Stimulated activated naive CD4-positive, alpha-beta T cell treated with Interleukin-2 at 50 U/mL for 16 hours (primary cell): ENCODE measurements around the gene BEND6.
"Not testable (repeated sequence)": the region's sequence is repeated elsewhere in the genome, so short reads cannot be mapped to it uniquely, and the experiment has no call there.

Experiments
- DNase-seq: peaks from one replicate; lab custom pipeline; 2025; lab: John Stamatoyannopoulos, UW

BEND6 gene

DNA sequence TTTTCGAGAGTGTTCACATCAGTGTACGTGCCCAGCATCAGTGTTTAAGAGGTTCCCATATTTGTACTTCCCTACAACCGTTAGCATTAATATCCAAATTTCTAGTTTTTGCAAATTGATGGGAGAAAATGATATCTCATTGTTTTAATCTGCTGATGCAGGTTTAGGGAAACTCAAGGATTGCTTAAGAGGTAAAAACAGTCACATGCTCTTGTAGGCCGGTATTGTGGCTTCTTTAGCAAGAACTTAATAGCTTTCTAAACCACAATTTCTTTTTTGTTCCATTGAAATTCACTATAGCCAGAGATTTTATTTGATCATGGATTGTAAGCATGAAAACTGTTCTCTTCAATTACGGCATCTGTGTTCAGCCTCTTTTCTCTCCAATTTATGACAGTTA is 29.5 kb downstream of the BEND6 start:
- no peak for DNase-seq

DNA sequence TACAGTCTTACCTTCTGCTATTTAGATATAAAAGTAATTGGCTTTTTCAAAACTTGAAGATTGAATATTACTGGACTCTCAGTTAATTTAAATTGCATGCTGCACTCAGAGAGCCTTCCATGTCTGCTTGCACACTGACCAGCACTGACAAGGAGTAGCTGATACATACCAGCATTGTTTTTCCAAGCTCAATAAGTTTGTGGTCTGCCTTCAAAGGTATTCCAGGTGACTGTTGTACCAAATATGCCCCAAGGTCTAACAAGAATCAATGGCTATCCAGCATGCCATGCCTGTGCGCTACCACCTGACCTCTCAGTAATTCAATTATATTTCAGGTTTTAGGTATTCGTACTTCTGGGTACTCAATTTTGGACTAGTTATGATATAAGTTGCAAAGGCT is 30.0 kb downstream of the BEND6 start:
- DNase-seq = no peak

DNA sequence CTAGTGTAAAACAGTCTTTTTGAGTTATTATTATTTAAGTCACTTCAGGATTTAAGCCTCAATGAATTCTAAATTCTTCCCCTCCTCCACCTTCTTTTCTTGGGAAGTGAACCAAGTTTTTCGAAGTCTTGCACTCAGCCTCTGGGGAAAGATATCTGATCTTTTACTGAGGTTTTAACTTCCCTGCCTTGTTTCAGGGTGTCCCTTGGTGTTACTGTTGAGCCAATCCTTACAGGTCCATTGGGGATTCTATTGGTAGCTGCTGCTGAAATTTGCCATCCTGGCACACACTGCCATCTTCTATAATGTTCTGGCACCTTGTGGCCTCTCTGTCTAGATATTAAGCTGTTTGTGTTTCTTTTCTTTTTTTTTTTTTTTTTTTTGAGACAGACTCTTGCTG is 31.7 kb downstream of the BEND6 start:
- DNase-seq = no peak

DNA sequence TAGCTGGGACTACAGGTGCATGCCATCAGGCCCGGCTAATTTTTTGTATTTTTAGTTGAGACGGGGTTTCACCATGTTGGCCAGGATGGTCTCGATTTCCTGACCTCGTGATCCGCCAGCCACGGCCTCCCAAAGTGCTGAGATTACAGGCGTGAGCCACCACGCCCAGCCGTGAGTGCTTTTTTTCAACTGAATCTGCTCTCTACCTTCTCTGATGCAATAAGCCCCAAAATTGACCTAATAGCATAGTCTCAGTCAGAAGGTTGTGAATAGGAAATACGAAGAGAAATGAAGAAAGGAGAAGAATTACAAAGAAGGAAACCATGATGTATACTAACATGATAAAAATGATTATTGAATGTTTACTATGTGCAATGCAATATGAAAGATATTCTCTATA is 33.2 kb downstream of the BEND6 start:
- DNase-seq = no peak

DNA sequence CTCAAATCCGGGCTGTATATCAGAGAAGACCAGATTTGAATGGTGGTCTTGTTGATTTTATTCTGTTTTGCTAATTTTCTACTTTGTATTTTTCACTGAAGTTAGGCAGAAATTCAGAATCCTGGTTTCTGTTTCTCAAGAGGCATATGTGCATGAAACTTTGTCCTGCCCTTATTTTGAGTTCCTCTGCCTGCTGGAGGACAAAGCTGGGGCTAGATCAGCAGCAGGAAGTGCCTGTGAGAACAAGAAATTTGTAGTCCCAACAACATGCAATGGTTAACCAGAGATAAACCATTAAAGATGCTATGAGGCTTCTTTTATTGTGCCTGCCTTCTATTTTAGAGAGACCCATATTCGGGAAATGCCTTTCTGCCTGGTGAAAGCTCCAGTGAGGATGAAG is 37.1 kb downstream of the BEND6 start:
- DNase-seq = no peak

DNA sequence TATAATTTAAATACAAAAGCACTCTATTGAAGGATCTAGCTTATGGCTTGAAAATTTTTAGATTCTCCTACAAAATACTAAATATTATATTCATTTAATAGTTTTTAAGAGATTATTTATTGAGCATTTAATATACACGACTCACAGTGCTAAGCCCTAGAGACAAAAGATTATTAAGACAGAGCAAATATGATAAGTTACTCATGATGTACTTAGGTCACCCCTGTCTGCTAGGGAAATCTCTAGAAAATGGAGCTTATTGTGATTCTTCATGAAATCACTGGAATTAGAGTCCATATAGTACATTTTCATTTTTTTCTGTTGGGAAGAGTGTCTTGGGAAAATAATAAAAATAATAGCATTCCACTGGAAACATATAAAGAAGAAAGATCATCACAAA is 37.8 kb downstream of the BEND6 start:
- no peak for DNase-seq

DNA sequence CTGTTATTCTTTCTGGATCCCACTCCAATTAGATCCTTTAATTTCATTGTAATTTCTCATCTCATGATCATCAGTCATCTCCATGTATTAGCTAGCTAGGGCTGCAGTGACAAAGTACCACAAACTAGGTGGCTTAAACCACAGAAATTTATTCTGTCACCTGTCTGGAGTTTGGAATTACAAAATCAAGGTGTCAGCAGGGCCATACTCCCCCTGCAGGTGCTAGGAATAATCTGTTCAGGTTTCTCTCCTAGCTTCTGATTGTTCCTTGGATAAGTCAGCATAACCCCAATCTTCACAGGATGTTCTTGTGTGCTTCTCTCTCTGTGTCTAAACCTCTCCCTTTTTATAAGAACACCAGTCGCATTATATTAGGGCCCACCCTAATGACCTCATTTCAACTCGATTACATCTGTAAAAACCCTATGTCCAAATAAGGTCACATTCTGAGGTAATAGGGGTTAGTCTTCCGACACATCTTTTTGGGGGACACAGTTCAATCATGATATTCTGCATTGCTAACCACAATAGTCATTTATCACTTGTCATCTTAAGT is 40.5 kb downstream of the BEND6 start:
- DNase-seq = no peak

DNA sequence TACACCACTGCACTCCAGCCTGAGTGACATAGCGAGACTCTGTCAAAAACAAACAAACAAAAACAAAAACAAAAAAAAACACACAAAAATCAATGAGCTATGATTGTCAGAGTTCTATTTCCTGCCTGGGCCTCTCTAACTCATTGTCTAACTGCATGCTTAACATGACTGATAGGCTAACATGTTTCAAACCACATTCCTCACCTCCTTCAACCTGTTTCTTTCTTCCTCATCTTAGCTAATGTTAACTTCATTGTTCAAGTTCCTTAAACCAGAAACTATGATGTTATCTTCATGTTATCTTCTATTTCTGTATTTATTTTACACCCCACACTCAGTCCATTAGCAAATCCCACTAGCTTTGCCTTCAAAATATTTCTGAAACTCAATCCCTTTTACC is 41.5 kb downstream of the BEND6 start:
- DNase-seq = no peak

DNA sequence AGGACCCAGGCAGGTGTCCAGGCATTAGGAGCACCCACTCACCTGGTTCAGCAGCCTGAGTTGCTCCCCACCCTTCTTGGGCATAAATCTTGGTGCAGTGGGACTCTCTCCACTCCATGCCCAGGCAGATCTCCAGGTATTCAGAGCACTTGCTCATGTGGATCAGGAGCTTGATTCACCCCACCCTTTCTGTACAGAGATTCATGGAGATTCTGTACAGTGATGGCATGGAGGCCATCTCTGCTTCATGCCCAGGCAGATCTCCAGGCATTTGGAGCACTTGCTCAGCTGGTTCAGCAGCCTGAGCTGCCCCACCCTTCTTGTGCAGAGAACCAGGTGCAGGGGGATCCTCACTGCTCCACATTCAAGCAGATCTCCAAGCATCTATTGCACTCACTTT is 44.1 kb downstream of the BEND6 start:
- no peak for DNase-seq

DNA sequence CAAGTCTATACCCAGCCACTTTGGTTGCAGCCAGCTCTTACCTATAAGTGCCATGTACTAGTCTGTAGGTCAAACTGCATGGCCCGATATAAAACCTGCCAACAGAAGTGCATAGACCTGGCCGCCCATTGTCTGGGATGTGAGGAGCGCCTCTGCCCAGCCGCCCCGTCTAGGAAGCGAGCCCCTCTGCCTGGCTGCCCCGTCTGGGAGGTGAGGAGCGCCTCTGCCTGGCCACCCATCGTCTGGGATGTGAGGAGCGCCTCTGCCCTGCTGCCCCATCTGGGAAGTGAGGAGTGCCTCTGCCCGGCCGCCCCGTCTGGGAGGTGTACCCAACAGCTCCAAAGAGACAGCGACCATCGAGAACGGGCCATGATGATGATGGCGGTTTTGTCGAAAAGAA is 44.8 kb downstream of the BEND6 start:
- not testable (repeated sequence) for DNase-seq

DNA sequence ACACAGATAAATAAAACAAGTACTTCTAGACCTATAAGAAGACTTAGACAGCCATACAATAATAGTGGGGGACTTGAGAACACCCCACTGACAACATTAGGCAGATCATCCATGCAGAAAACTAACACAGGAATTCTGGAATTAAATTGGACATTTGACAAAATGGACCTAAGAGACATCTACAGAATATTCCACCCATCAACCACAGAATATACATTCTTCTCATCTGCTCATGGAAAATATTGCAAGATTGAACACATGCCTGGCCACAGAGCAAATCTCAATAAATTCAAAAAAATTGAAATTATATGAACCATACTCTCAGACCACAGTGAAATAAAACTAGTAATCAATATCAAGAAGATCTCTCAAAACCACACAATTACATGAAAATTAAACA is 47.3 kb downstream of the BEND6 start:
- DNase-seq = no peak

DNA sequence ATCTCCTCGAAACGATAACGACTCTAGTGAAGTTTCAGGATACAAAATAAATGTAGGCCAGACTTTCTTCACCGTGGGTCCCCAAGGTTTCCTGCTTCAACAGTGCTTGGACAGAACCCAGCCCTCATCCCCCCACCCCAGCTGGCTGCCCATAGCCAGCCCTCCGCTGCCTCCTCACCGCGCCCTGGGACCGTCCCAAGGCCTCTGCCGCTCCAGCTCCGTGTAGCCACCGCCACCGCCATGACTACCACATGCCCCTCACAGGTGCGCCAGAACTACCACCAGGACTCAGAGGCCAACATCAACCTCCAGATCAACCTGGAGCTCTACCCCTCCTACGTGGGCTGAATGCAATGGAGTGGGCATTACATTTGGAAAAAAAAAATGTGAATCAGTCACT is 49.4 kb downstream of the BEND6 start:
- DNase-seq = no peak

DNA sequence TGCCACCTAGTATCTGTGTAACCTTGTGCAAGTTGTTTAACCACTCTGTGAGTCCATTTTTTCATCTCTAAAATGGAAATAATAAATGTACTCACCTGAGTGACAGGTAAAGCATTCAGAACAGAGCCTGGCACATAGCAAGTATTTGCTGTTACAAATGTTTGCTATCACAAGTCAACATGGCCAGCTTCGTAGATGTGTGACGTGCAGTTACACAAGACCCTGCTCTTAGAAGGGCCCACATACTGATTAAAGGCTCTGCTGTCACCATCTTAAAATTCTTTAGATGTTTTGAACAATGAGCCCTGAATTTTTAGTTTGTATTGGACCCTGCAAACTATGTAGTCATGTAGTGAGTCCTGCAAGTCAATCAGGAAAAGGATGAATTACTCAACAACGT is 51.2 kb downstream of the BEND6 start:
- no peak for DNase-seq

DNA sequence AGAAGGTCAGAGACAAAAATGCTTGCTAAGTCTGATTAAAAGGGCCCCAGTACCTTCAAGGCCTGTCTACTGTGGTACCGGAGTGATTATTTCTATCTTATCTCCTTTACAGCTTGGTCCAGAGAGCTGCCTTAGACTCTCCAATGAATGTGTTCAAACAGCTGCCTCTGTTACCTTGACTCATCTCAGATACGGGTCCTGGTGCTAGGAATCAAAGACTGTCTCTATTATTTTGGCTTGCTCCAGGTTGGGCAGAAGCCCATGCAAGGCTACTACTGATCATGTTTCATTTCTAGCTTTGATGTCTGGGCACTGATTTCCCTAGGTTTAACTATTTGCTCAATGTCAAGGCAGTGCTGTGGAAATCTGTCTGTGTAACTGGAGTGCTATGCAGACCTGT is 53.2 kb downstream of the BEND6 start:
- not testable (repeated sequence) for DNase-seq

DNA sequence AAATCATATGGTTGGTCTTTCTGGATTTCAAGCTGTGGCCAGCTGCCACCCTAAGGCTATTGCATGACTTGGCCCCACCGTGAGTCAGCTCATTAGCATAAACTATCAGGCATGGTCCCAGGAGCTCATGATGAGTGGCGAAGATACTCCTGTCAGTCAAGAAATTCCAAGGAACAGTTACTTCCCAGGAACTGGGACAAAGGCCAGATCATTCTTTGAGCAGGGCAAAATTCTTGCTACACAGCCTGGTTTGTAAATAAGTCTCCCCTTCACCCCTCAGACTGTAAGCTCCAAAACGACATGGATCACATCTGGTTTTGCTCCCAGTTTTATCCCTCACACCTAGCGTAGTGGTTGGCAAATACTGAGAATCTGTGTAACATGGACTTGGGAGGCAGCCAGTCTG is 58.6 kb downstream of the BEND6 start:
- no peak for DNase-seq

DNA sequence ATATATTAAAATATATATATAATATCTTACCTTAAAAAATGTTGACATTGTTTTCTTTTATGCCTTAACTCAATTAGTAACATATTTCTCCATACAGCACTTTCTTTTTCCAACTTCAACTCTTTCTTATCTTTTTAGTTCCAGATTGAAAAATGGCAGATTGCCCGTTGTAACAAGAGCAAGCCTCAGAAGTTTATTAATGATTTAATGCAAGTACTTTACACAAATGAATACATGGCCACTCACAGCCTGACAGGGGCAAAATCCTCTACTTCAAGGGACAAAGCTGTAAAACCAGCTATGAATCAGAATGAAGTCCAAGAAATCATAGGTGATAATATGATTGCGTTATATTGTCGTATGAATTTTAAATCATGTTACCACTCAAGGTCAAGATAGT is 62.2 kb downstream of the BEND6 start:
- no peak for DNase-seq

DNA sequence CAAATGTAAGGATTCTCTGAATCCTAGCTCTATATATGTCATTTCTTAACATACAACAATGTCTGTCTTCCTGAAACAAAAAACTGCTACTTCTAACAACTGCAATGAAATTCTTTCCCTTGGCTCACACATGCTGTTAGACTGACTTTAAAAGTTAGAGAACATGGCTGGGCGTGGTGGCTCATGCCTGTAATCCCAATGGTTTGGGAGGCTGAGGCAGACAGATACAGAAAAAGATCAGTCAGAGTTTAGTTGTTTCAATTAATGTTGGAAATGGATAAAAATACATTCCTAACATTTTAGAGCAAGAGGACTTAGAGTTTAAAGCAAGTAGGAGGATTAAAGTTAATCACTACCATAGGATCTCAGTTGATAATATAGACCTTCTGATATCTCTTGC is 62.9 kb downstream of the BEND6 start:
- no peak for DNase-seq

DNA sequence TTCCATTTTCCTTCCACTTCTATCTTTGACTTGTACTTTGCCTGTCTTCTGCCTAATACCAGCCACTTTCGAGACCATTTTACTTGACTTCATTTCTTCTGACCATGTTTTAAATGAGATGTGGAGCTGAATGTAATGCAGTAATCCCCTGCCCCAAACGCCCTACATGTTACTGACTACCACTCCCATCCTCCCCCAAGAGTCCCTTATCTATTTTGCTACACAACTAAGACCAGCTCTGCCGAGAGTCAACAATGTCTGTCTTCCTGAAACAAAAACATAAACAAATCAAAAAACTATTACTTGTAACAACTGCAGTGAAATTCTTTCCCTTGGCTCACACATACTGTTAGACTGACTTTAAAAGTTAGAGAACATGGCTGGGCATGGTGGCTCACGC is 64.5 kb downstream of the BEND6 start:
- DNase-seq = no peak

DNA sequence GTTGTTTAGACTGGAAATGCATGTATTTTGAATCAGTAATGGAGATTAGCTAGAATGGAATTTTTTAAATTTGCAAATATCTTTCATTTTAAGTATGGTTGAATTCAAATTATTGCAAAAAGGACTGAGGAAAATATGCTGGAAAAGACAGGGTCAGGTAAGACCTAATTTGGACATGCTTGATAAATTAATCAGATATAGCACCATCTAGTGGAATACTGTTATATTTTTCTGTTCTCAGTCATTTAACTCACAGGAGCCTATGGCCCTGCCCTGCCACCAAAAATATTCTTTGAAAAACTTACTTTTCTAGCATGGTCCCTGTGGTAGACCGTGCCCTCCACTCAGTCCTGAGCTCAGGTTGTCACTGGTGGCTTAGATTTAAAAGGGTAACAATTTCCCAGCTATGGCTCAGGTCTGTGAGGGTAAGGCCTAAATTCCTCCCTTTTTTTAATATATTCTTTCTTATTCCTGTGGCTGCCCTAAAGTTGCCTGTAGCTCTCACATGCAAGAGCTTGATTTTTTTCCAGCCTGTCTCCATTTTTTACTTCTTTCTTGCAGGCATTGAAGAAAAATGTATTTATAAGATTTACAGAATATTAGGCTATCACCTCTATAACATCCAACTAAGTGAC is 66.3 kb downstream of the BEND6 start:
- DNase-seq = no peak

DNA sequence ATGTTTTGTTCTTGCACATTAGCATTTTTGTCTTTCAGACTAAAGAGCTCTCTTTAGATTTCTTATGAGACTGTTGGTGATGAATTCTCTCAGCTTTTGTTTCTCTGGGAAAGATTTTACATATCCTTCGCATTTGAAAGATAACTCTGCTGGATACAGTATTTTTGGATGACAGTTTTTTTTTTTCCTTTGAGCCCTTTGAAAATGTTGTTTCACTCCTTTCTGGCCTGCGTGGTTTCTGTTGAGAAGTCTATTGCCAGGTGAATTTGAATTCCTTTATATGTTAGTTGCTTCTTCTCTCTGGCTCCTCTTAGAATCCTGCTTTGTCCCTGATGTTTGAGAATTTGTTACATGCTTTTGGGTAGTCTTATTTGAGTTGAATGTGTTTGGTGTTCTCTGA is 69.4 kb downstream of the BEND6 start:
- DNase-seq = no peak

DNA sequence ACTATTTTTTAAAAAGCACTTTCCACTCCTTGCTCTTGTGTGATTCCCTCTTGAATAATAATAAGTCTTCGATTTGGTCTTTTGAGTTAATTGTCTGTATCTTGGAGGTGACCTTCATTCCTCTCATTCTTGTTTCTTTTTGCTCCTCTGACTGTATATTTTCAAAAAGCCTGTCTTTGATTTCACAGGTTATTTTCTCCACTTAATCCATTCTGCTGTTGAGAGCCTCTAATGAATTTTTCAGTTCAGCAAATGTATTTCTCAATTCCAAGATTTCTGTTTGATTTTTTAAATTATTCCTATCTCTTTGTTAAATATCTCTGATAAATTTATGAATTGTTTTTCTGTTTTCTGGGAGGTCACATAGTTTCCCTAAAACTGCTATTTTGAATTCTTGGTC is 69.9 kb downstream of the BEND6 start:
- no peak for DNase-seq

DNA sequence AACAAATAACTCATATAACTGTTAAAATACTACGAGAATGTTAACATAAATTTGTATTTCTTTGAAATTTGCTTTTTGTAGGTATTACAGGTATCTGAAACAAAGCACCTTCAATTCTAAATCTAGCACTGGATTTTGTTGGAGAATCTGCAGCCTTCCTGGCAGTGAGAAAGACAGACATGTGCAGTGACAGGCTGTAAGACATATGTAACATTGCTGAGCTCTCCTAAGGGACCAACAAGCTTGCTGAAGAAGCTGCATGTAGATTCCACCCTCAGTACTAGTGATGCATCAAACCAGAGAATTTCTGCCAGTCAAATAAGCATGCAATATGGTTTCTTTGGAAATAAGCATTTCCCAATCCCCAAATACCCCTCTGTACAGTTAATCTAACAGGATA is 71.1 kb downstream of the BEND6 start:
- DNase-seq = no peak

DNA sequence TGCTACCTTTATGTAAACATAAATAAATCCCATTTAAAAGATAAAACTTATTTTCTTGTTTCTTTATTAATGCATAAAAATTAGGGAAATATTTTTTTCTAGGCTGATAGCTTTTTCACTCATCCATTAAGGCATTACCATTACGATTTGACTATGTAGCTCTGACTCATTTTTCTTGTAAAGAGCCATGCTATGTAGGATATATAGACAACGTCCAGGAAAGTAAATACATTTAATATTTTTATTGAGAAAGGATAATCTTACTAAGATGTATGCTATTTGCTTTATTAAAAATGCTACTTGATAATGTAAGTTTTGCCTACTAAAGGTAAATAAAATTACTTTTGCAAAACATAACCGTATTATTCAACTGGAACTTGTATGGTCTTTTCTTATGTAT is 72.4 kb downstream of the BEND6 start:
- DNase-seq = no peak

DNA sequence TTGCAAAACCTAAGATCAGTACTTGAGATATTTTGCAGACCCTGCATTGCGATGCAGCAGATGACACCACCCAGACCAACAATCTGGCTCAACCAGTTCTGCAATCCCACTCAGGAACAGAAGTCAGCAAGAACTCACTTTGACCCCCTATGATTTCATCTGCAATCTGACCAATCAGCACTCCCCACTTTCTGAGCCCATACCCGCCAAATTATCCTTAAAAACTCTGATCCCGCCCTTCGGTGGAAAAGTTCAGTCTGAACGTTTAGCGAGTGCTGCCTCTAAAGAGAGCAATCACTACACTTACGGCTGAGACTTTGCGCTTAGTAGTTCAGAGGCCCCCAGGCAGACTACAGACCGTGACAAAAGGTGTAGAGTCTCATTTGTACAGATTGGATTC is 74.3 kb downstream of the BEND6 start:
- DNase-seq = no peak

DNA sequence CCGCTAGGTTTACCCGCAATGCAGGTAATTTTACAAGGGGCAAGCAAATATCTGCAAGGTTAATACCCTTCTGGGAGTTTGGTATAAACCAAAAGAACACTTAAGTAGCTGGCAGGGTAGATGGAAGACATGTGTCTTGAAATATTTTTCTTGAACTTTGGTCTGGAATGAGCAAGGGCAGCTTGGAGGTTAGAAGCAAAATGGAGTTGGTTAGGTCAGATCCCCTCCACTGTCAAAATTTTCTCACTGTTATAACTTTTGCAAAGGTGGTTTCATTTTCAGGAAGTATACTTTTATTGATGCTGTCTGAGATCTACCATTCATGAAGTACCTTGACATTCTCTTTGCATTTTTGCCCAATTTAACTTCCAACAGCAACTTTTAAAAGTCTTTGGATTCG is 78.3 kb downstream of the BEND6 start:
- DNase-seq = no peak
